ENCODE measurements around the gene NADSYN1. TPM values are rescaled to one million over a fixed set of nuclear protein-coding genes. Genes with fewer than 3 reads are reported as not detected.

The NADSYN1 gene
- total and polyA plus RNA-seq, 2 donors (not counting 1 experiment from before 2014, with no cell fraction given) = 22.0 to 81.7 TPM

DNA sequence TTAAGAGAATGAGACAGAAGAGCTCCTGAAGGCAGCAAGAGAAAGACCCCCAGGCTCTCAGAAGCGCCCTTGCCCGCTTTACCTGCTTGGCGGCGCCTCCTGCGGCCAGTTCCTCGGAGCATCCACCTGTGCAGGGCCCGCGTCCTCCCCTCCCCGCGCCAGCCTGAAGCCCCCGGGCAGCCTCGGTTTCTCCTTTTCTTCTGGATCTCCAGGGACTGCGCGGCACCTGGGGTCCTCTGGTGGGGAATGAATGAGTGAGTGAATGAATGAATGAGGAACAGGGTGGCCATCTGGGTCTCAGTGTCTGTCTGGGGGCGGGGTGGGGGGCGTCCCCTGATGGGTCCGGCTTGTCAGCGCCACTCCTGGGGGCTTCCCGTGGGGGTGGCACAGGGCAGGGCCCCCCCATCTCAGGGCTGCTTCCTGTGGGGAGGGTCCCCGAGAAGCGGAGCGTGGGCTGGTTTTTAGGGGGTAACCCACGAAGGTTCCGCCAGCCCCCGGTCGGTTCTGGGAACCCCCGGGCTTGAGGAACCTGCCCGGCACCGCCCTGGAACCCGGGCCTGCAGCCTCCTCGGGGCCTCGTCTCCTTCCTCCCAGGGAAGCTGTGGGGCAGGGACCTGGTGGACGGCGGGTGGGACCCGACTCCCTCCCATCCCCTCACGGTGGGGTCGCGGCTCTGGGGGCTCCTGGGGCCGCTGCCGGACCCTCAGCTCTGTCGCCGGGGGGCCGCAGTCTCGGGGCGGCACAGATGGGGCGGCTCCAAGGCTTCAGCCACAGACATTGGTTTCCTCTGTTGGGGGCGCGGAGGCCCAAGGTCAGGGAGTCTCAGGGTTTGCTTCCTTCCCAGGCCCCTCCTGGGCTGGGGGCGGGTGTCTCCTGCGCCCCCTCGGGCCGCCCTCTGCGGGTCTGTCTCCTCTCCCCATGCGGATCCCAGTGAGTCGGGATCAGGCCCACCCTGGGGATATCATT, 65.8 kb downstream of the NADSYN1 start:
- Histone ChIP-seq H3K27me3 (ENCODE audit: control insufficient read depth, insufficient read depth, low read length) (no peaks in the 10 kb centered on the region), H2AFZ (ENCODE audit: low read length) (no peak overlapping the region), H3K36me3 (ENCODE audit: control insufficient read depth, insufficient read depth, low read length) (no peaks in the 10 kb centered on the region), H3K79me2 (ENCODE audit: control insufficient read depth, insufficient read depth, low read length) (no peaks in the 10 kb centered on the region), H3K4me2 (ENCODE audit: extremely low read depth, insufficient read depth, low read length) (no peak overlapping the region), H4K20me1 (ENCODE audit: control insufficient read depth, extremely low read depth, insufficient read depth, low read length) (no peaks in the 10 kb centered on the region), H3K4me1 (ENCODE audit: control insufficient read depth, extremely low read depth, insufficient read depth, low read length) (no peaks in the 10 kb centered on the region), H3K27ac (ENCODE audit: insufficient read depth, low read length) (no peak overlapping the region), H3K9ac (ENCODE audit: insufficient read depth, low read length) (no peak overlapping the region), H3K4me3 (replicated peaks in 1 of 4; ENCODE audit: control extremely low read depth in 1 of 4, insufficient read depth in 1 of 4, low read depth in 3 of 4, low read length in 4 of 4) (no peak overlapping the region), H3K9me3 (ENCODE audit: control insufficient read depth, insufficient read depth, low read depth, low read length) (no peaks in the 10 kb centered on the region)
- TF ChIP-seq, protein P1, sequence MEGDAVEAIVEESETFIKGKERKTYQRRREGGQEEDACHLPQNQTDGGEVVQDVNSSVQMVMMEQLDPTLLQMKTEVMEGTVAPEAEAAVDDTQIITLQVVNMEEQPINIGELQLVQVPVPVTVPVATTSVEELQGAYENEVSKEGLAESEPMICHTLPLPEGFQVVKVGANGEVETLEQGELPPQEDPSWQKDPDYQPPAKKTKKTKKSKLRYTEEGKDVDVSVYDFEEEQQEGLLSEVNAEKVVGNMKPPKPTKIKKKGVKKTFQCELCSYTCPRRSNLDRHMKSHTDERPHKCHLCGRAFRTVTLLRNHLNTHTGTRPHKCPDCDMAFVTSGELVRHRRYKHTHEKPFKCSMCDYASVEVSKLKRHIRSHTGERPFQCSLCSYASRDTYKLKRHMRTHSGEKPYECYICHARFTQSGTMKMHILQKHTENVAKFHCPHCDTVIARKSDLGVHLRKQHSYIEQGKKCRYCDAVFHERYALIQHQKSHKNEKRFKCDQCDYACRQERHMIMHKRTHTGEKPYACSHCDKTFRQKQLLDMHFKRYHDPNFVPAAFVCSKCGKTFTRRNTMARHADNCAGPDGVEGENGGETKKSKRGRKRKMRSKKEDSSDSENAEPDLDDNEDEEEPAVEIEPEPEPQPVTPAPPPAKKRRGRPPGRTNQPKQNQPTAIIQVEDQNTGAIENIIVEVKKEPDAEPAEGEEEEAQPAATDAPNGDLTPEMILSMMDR (conservative IDR thresholded peaks at IDR 0.05 in 1 of 2, IDR thresholded peaks at IDR 0.05 in 1 of 2; ENCODE audit: low read depth in 1 of 2, low read length in 2 of 2) = no peak
- no peak for TF ChIP-seq EZH2 (IDR thresholded peaks at IDR 0.05; ENCODE audit: low read length, missing control alignments)
- no peak for DNase-seq (ENCODE audit: low read depth in 2 of 2)

DNA sequence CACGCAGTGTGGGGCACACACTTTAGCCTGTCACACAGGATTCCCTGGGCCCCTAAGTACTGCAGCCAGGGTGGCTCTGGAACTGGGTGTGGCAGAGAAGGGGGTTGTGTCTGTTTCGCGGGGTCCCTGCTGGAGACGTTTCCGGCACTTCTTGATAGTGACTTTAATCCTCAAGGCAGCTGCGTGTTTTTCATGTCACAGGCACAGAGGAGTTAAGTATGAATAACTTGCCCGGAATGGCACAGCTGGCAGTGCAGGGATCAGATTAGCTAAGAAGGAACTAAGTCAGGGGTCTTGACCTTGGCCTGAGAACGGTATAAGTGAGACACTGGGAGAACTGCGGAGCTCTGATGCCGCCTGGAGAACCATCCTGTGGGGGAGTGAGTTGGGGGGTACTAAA, 66.5 kb downstream of the NADSYN1 start:
- TF ChIP-seq EZH2 (IDR thresholded peaks at IDR 0.05; ENCODE audit: low read length, missing control alignments) = no peak
- TF ChIP-seq, protein P1 (conservative IDR thresholded peaks at IDR 0.05 in 1 of 2, IDR thresholded peaks at IDR 0.05 in 1 of 2; ENCODE audit: low read depth in 1 of 2, low read length in 2 of 2) = no peak
- H4K20me1 ChIP-seq (ENCODE audit: control insufficient read depth, extremely low read depth, insufficient read depth, low read length) = no peaks in the 10 kb centered on the region
- DNase-seq (ENCODE audit: low read depth in 2 of 2) = no peak
- H3K4me3 ChIP-seq (replicated peaks in 1 of 4; ENCODE audit: control extremely low read depth in 1 of 4, insufficient read depth in 1 of 4, low read depth in 3 of 4, low read length in 4 of 4) = no peak overlapping the region
- H3K4me2 ChIP-seq (ENCODE audit: extremely low read depth, insufficient read depth, low read length) = no peak overlapping the region
- no peak overlapping the region for H3K9ac ChIP-seq (ENCODE audit: insufficient read depth, low read length)
- no peaks in the 10 kb centered on the region for H3K9me3 ChIP-seq (ENCODE audit: control insufficient read depth, insufficient read depth, low read depth, low read length)
- no peaks in the 10 kb centered on the region for H3K36me3 ChIP-seq (ENCODE audit: control insufficient read depth, insufficient read depth, low read length)
- H3K27ac ChIP-seq (ENCODE audit: insufficient read depth, low read length) = no peak overlapping the region
- H2AFZ ChIP-seq (ENCODE audit: low read length) = no peak overlapping the region
- no peaks in the 10 kb centered on the region for H3K27me3 ChIP-seq (ENCODE audit: control insufficient read depth, insufficient read depth, low read length)
- no peaks in the 10 kb centered on the region for H3K79me2 ChIP-seq (ENCODE audit: control insufficient read depth, insufficient read depth, low read length)
- H3K4me1 ChIP-seq (ENCODE audit: control insufficient read depth, extremely low read depth, insufficient read depth, low read length) = no peaks in the 10 kb centered on the region

DNA sequence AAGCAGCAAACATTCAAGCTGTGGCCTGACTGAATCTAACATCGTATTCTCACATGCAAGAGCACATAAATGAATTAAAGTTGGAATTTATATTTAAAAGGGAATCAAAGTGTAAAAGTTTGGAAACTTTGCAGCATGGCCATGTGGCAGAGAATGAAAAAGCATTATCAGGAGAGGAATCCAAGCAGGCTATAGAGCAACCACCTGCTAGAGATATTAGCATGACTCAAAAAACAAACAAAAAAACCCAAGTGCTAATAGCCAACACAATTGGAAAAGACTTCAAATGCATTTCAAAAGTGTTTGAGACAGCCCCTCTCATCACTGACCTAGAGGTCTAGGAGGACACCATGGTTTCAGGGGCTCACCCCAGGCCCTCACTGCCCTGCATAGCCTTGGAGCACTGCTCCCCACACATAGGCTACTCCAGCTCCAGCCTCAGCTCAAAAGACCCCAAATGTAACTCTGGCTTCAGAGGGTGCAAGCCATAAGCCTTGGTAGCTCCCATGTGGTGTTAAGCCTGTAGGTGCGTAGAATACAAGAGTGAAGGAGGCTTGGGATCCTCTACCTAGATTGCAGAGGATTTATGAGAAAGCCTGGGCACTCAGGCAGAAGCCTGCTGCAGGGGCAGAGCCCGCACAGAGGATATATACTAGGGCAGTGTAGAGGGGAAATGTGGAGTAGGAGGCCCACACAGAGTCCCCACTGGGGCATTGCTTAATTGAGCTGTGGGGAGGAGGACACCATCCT, 72.4 kb downstream of the NADSYN1 start:
- DNase-seq (ENCODE audit: low read depth in 2 of 2) = no peak
- no peak overlapping the region for H3K9ac ChIP-seq (ENCODE audit: insufficient read depth, low read length)
- no peak overlapping the region for H3K4me3 ChIP-seq (replicated peaks in 1 of 4; ENCODE audit: control extremely low read depth in 1 of 4, insufficient read depth in 1 of 4, low read depth in 3 of 4, low read length in 4 of 4)
- no peak overlapping the region for H3K4me2 ChIP-seq (ENCODE audit: extremely low read depth, insufficient read depth, low read length)
- H4K20me1 ChIP-seq (ENCODE audit: control insufficient read depth, extremely low read depth, insufficient read depth, low read length) = no peaks in the 10 kb centered on the region
- H3K4me1 ChIP-seq (ENCODE audit: control insufficient read depth, extremely low read depth, insufficient read depth, low read length) = no peaks in the 10 kb centered on the region
- H3K27me3 ChIP-seq (ENCODE audit: control insufficient read depth, insufficient read depth, low read length) = no peaks in the 10 kb centered on the region
- TF ChIP-seq, protein P1 (conservative IDR thresholded peaks at IDR 0.05 in 1 of 2, IDR thresholded peaks at IDR 0.05 in 1 of 2; ENCODE audit: low read depth in 1 of 2, low read length in 2 of 2) = no peak
- no peak for TF ChIP-seq EZH2 (IDR thresholded peaks at IDR 0.05; ENCODE audit: low read length, missing control alignments)
- H3K36me3 ChIP-seq (ENCODE audit: control insufficient read depth, insufficient read depth, low read length) = no peaks in the 10 kb centered on the region
- H2AFZ ChIP-seq (ENCODE audit: low read length) = no peak overlapping the region
- no peaks in the 10 kb centered on the region for H3K9me3 ChIP-seq (ENCODE audit: control insufficient read depth, insufficient read depth, low read depth, low read length)
- no peak overlapping the region for H3K27ac ChIP-seq (ENCODE audit: insufficient read depth, low read length)
- H3K79me2 ChIP-seq (ENCODE audit: control insufficient read depth, insufficient read depth, low read length) = no peaks in the 10 kb centered on the region

All from fibroblast of lung (primary cell).